Dendritic cell treated with granulocyte-macrophage colony-stimulating factor and Interleukin-4, amounts not matched to agents 40 ng/mL and 50 ng/mL, for 4 days (primary cell): ENCODE measurements around the gene SMS.
A peak's percentile ranks its signal among the peaks of the same experiment; 100 is the strongest.

Source experiments
- H3K27ac Mint-ChIP-seq: one replicate; pipeline ENCODE4 v1.8.0; 2022; ENCODE audit warnings: mild to moderate bottlenecking, mixed read lengths
- H3K27me3 Mint-ChIP-seq: one replicate; pipeline ENCODE4 v1.8.0; 2022; ENCODE audit warnings: mild to moderate bottlenecking, mixed read lengths
- H3K36me3 Mint-ChIP-seq: one replicate; pipeline ENCODE4 v1.8.0; 2022; ENCODE audit warnings: low read depth, mixed read lengths
- H3K4me1 Mint-ChIP-seq: one replicate; pipeline ENCODE4 v1.8.0; 2022; ENCODE audit warnings: low read depth, mixed read lengths
- H3K4me3 Mint-ChIP-seq: one replicate; pipeline ENCODE4 v1.8.0; 2022; ENCODE audit warnings: mild to moderate bottlenecking, moderate library complexity, mixed read lengths
- H3K9me3 Mint-ChIP-seq: one replicate; pipeline ENCODE4 v1.8.0; 2022; ENCODE audit warnings: mixed read lengths
- intact Hi-C: fragments of 100-400 bp; cut with micrococcal nuclease; formaldehyde crosslinking; loops from one replicate; pipeline ENCODE4 v1.15.0; 2022

Gene SMS

DNA sequence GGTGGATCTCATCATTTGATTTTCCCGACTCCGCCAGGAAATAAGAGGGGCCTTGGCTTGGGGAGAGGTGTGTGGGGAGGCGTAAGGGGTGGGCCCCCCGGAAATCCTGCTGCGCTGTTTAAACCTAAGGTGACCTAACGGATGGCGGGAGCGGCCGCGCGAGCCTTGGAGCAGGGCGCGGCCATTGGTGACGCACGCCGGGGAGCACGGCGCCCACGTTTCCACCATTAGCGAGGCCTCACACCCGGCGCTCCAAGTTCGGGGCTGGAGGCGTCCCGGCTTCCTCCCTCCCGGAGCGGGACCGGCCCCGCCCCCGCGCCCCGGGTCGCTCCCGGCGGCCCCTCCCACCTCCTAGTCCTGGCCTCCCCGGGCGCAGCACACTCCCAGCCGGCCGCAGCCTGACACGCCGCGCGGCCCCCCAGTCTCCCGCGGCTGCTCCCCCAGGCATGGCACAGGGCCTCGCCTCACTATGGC, at the start of gene SMS:
Gene SMS, plus strand, starts transcription at position 354 of the 474 bp plus-strand sequence. Its CDS starts 116 bp downstream, at position 470.
- H3K36me3 Mint-ChIP-seq, result peaks cover 6% of the 10 kb centered on the region
- H3K4me3 Mint-ChIP-seq, result peak within 1 kb of the TSS; percentile 84
- H3K9me3 Mint-ChIP-seq, result no peaks in the 10 kb centered on the region
- no peaks in the 10 kb centered on the region for H3K27me3 Mint-ChIP-seq
- intact Hi-C loops, result loop anchor here (2.0 kb wide), 1 partner anchor 14 kb away; no protein-coding TSS in a partner anchor
- peak within 1 kb of the TSS; percentile 86 for H3K27ac Mint-ChIP-seq
- H3K4me1 Mint-ChIP-seq, result peaks cover 24% of the 10 kb centered on the region

GRCh38 chrX:21905313-21905712, 35.2 kb upstream of the SMS start:
- H3K4me1 Mint-ChIP-seq, result peaks cover 4% of the 10 kb centered on the region
- intact Hi-C loops, result no loop called here
- no peaks in the 10 kb centered on the region for H3K36me3 Mint-ChIP-seq
- H3K9me3 Mint-ChIP-seq, result no peaks in the 10 kb centered on the region
- H3K27me3 Mint-ChIP-seq, result no peaks in the 10 kb centered on the region
- H3K27ac Mint-ChIP-seq, result no peak overlapping the region
- H3K4me3 Mint-ChIP-seq, result no peak overlapping the region

DNA sequence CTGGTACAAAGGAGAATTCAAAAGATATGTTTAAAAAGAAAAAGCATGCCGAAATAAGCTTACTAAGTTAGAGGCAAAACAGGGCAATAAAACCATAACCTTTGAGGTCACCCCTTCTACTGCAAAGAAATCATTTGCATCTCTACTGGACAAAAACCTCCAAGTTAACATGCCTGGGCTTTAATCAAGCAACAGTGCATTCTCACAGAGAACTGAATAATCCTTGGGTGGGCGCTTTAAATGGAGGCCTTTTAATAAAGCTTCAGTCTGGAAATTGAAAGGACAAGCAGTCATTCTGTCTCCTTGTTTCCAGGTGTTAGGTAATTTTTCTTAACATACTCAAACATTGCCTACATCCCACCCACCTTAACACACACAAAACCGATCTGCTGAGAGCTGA, 34.6 kb upstream of the SMS start:
- peaks cover 4% of the 10 kb centered on the region for H3K4me1 Mint-ChIP-seq
- intact Hi-C loops, result no loop called here
- H3K27ac Mint-ChIP-seq, result no peak overlapping the region
- H3K36me3 Mint-ChIP-seq, result no peaks in the 10 kb centered on the region
- no peaks in the 10 kb centered on the region for H3K9me3 Mint-ChIP-seq
- H3K27me3 Mint-ChIP-seq, result no peaks in the 10 kb centered on the region
- H3K4me3 Mint-ChIP-seq, result no peak overlapping the region

DNA sequence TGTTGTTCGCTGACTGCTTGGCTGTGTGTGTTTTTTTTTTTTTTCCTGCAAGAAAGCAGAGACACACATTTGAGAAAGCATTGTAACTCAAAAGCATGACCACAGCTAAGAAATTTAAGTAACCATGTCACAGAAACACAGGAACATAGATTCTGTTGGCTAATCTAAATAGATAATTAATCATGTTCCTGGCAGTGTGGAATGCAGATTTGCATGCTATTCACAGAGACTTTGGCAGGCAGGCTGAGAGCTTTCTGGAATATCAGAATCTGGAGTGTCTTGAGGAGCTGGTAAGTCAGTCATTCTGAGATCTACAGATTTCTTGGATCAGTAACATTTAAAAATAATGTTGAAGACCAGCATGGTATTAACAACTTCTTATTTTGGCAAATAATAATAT, 33.2 kb upstream of the SMS start:
- peaks cover 4% of the 10 kb centered on the region for H3K4me1 Mint-ChIP-seq
- H3K27me3 Mint-ChIP-seq, result no peaks in the 10 kb centered on the region
- H3K27ac Mint-ChIP-seq, result no peak overlapping the region
- no peaks in the 10 kb centered on the region for H3K9me3 Mint-ChIP-seq
- H3K36me3 Mint-ChIP-seq, result no peaks in the 10 kb centered on the region
- intact Hi-C loops, result no loop called here
- no peak overlapping the region for H3K4me3 Mint-ChIP-seq

GRCh38 chrX:21911481-21911880, 29.0 kb upstream of the SMS start:
- no peaks in the 10 kb centered on the region for H3K36me3 Mint-ChIP-seq
- intact Hi-C loops, result no loop called here
- no peaks in the 10 kb centered on the region for H3K4me1 Mint-ChIP-seq
- H3K9me3 Mint-ChIP-seq, result no peaks in the 10 kb centered on the region
- H3K27me3 Mint-ChIP-seq, result no peaks in the 10 kb centered on the region
- H3K27ac Mint-ChIP-seq, result no peak overlapping the region
- H3K4me3 Mint-ChIP-seq, result no peak overlapping the region

GRCh38 chrX:21912220-21912619, 28.3 kb upstream of the SMS start:
- intact Hi-C loops, result no loop called here
- Mint-ChIP-seq H3K4me3 (no peak overlapping the region), H3K27me3 (no peaks in the 10 kb centered on the region), H3K27ac (no peak overlapping the region), H3K36me3 (no peaks in the 10 kb centered on the region), H3K9me3 (no peaks in the 10 kb centered on the region), H3K4me1 (no peaks in the 10 kb centered on the region)

DNA sequence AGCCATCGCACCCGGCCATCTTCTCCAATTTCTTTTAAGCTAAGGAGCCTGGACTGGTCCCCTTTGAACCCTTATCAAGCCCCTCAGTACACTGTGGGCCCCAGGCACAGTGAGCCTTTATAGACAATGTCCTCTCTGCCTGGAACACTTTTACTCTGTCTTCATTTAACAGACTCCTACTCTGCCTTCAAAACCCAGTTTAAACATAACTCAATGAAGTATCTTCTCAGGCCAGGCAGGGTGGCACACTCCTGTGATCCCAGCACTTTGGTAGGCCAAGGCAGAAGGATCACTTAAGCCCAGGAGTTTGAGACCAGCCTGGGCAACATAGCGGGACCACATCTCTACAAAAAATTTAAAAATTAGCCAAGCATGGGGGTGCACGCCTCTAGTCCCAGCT, 27.5 kb upstream of the SMS start:
- no peaks in the 10 kb centered on the region for H3K27me3 Mint-ChIP-seq
- H3K36me3 Mint-ChIP-seq, result no peaks in the 10 kb centered on the region
- no peak overlapping the region for H3K4me3 Mint-ChIP-seq
- intact Hi-C loops, result no loop called here
- H3K9me3 Mint-ChIP-seq, result no peaks in the 10 kb centered on the region
- no peak overlapping the region for H3K27ac Mint-ChIP-seq
- no peaks in the 10 kb centered on the region for H3K4me1 Mint-ChIP-seq

GRCh38 chrX:21926116-21926515, 14.4 kb upstream of the SMS start:
- H3K27ac Mint-ChIP-seq, result peak overlapping the region; percentile 61
- H3K4me3 Mint-ChIP-seq, result peak overlapping the region; percentile 17
- H3K9me3 Mint-ChIP-seq, result peaks cover 12% of the 10 kb centered on the region
- no peaks in the 10 kb centered on the region for H3K27me3 Mint-ChIP-seq
- peaks cover 21% of the 10 kb centered on the region for H3K4me1 Mint-ChIP-seq
- H3K36me3 Mint-ChIP-seq, result no peaks in the 10 kb centered on the region
- intact Hi-C loops, result loop anchor here (2.0 kb wide), 1 partner anchor 15 kb away; the partner anchor contains the start of gene SMS

- intact Hi-C loops, result loop anchor here (2.0 kb wide), 1 partner anchor 14 kb away; the partner anchor contains the start of gene SMS
- Mint-ChIP-seq H3K4me3 (no peak overlapping the region), H3K27me3 (no peaks in the 10 kb centered on the region), H3K27ac (peak overlapping the region; percentile 61), H3K36me3 (no peaks in the 10 kb centered on the region), H3K9me3 (peaks cover 12% of the 10 kb centered on the region), H3K4me1 (peaks cover 24% of the 10 kb centered on the region)
These were observed 13.8 kb upstream of the SMS start for GRCh38 chrX:21926527-21927278.

DNA sequence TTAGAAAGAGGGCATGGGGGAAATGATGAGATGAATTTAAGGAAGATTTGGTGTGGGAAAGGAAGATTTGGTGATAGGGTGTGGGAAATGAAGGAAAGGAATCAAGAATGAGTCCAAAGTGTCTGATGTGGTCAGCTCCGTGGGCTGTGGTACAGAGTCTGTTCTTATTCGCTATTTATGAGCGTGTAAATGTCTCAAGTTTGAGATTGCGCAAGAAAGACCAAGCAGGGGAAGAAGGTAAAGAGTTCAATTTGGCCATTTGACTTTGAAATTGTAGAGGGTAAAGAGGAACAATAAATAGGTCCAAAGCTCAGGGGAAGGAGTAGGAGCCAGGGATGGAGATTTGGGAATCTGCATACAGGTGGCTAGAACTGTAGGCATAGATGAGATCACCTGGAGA, 11.3 kb upstream of the SMS start:
- H3K27me3 Mint-ChIP-seq, result no peaks in the 10 kb centered on the region
- no peaks in the 10 kb centered on the region for H3K36me3 Mint-ChIP-seq
- intact Hi-C loops, result no loop called here
- peak overlapping the region; percentile 62 for H3K27ac Mint-ChIP-seq
- peaks cover 12% of the 10 kb centered on the region for H3K9me3 Mint-ChIP-seq
- H3K4me1 Mint-ChIP-seq, result peaks cover 34% of the 10 kb centered on the region
- no peak overlapping the region for H3K4me3 Mint-ChIP-seq

DNA sequence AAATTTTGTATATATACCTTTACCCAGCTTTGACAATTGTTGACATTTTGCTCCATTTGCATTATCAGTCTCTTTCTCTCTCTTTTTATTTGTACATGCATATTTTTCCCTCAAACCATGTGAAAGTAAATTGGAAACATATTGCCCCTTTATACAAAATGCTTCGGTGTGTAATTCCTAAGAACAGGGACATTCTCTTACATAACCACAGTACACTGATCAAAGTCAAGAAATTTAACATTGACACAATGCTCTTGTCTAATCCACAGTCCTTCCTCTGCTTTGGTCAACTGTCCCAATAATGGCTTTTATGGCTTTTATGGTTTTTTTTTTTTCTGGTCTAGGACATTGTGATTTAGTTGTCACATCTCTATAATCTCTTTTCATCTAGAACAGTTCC, 9.5 kb upstream of the SMS start:
- no peak overlapping the region for H3K27ac Mint-ChIP-seq
- no peaks in the 10 kb centered on the region for H3K36me3 Mint-ChIP-seq
- H3K4me3 Mint-ChIP-seq, result no peak overlapping the region
- intact Hi-C loops, result no loop called here
- H3K27me3 Mint-ChIP-seq, result no peaks in the 10 kb centered on the region
- H3K4me1 Mint-ChIP-seq, result peaks cover 34% of the 10 kb centered on the region
- H3K9me3 Mint-ChIP-seq, result peaks cover 12% of the 10 kb centered on the region

GRCh38 chrX:21932292-21933002, 8.1 kb upstream of the SMS start:
- Mint-ChIP-seq H3K4me3 (no peak overlapping the region), H3K4me1 (peaks cover 39% of the 10 kb centered on the region)

DNA sequence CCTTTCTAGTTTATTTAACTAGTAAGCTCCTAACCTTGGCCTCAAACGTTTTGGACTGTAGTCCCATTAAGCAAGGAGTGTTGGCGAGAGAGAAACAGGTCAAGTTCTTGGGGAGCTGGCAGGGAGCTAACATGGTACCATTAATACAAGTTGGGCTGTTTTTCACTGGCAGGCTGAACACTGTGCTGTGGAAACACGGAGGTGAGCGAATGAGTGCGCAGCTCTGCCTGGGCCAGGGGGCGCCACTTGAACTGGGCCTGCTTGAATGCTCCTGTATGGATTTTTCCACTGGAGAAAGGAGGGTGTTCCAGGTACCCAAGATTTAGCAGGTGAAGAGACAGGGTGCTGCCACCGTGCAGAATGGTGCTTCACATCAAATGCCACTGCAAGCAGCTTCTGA, 7.4 kb upstream of the SMS start:
- Mint-ChIP-seq H3K4me1 (peaks cover 39% of the 10 kb centered on the region), H3K9me3 (peaks cover 12% of the 10 kb centered on the region), H3K27me3 (no peaks in the 10 kb centered on the region), H3K36me3 (no peaks in the 10 kb centered on the region), H3K27ac (peak overlapping the region; percentile 75), H3K4me3 (no peak overlapping the region)
- intact Hi-C loops, result no loop called here

More at GRCh38 chrX:21932292-21933002, 8.1 kb upstream of the SMS start:
- Mint-ChIP-seq H3K9me3 (peaks cover 12% of the 10 kb centered on the region), H3K27me3 (no peaks in the 10 kb centered on the region), H3K27ac (peak overlapping the region; percentile 75), H3K36me3 (no peaks in the 10 kb centered on the region)
- intact Hi-C loops, result no loop called here

- intact Hi-C loops, result no loop called here
- H3K27ac Mint-ChIP-seq, result no peak overlapping the region
- peaks cover 7% of the 10 kb centered on the region for H3K9me3 Mint-ChIP-seq
- H3K36me3 Mint-ChIP-seq, result no peaks in the 10 kb centered on the region
- H3K27me3 Mint-ChIP-seq, result no peaks in the 10 kb centered on the region
- peaks cover 31% of the 10 kb centered on the region for H3K4me1 Mint-ChIP-seq
- H3K4me3 Mint-ChIP-seq, result no peak overlapping the region
These were observed 6.1 kb upstream of the SMS start for GRCh38 chrX:21934414-21934813.
